Fibroblast of lung (primary cell): ENCODE results near the gene INHA. TPM values are rescaled to one million over a fixed set of nuclear protein-coding genes. Genes with fewer than 3 reads are reported as not detected.

Experiments used
- DNase-seq, 2 donors: peaks; one replicate each; pipeline versions ENCODE4 v3.0.0 to v3.0.0-alpha.2; 2010; ENCODE audit warnings: low read depth in 2 of 2
- H2AFZ ChIP-seq: 2 replicates; pipeline ENCODE4 v1.5.1; 2012; ENCODE audit warnings: low read length, control low read depth, inconsistent platforms
- H3K27ac ChIP-seq: 2 replicates; pipeline ENCODE4 v1.5.1; 2011; ENCODE audit warnings: low read length, control low read depth; ENCODE audit not compliant: insufficient read depth
- H3K27me3 ChIP-seq: 2 replicates; pipeline ENCODE4 v1.5.1; 2011; ENCODE audit warnings: mild to moderate bottlenecking, low read length; ENCODE audit not compliant: control insufficient read depth, insufficient read depth
- H3K36me3 ChIP-seq: 2 replicates; pipeline ENCODE4 v1.5.1; 2011; ENCODE audit warnings: low read length; ENCODE audit not compliant: control insufficient read depth, insufficient read depth
- H3K4me1 ChIP-seq: 2 replicates; pipeline ENCODE4 v1.5.1; 2011; ENCODE audit warnings: low read length; ENCODE audit not compliant: control insufficient read depth, insufficient read depth; ENCODE audit errors: extremely low read depth
- H3K4me2 ChIP-seq: 2 replicates; pipeline ENCODE4 v1.5.1; 2011; ENCODE audit warnings: low read length, control low read depth; ENCODE audit not compliant: insufficient read depth; ENCODE audit errors: extremely low read depth
- H3K4me3 ChIP-seq, 4 experiments: fragments of 200-600 bp in 1 of 4; sonication (generic) in 1 of 4; replicated peaks in 1 of 4; 2 replicates each; pipeline ENCODE4 v1.5.1; 2011 to 2016; ENCODE audit warnings: low read length in 4 of 4, low read depth in 3 of 4, mild to moderate bottlenecking in 3 of 4, control low read depth in 2 of 4, inconsistent platforms in 1 of 4, mixed read lengths in 1 of 4; ENCODE audit not compliant: insufficient read depth in 1 of 4; ENCODE audit errors: control extremely low read depth in 1 of 4
- H3K79me2 ChIP-seq: 2 replicates; pipeline ENCODE4 v1.5.1; 2012; ENCODE audit warnings: mild to moderate bottlenecking, low read length, inconsistent platforms; ENCODE audit not compliant: control insufficient read depth, insufficient read depth
- H3K9ac ChIP-seq: 2 replicates; pipeline ENCODE4 v1.5.1; 2011; ENCODE audit warnings: mild to moderate bottlenecking, low read length, control low read depth; ENCODE audit not compliant: insufficient read depth
- H3K9me3 ChIP-seq: 2 replicates; pipeline ENCODE4 v1.5.1; 2012; ENCODE audit warnings: low read depth, low read length; ENCODE audit not compliant: control insufficient read depth, insufficient read depth
- H4K20me1 ChIP-seq: 2 replicates; pipeline ENCODE4 v1.5.1; 2011; ENCODE audit warnings: low read length; ENCODE audit not compliant: control insufficient read depth, insufficient read depth; ENCODE audit errors: extremely low read depth
- EZH2 ChIP-seq: IDR thresholded peaks from 2 replicates; pipeline ENCODE4 v1.5.1; 2012; ENCODE audit warnings: low read length, control low read depth, mild to moderate bottlenecking; ENCODE audit errors: missing control alignments
- polyA plus RNA-seq, 2 donors: library from polyadenylated mRNA; depleted of rRNA in 1 of 2; stranded (reverse) in 1 of 2; unstranded in 1 of 2; fragments of >200 nt; gene quantifications; 2 replicates each; pipeline ENCODE4 v1.2.1, GENCODE V29; 2011 to 2012; ENCODE audit warnings: missing spikeins in 1 of 2
- total RNA-seq: library from RNA; depleted of rRNA; stranded (reverse); fragments of >200 nt; gene quantifications from 2 replicates; pipeline ENCODE4 v1.2.1, GENCODE V29; 2014
- TF ChIP-seq, protein P1 (sequence below), 2 donors: IDR thresholded peaks in 1 of 2; conservative IDR thresholded peaks in 1 of 2; 1 replicate in 1 of 2; 2 replicates in 1 of 2; pipeline ENCODE4 v1.5.1; 2011 to 2012; ENCODE audit warnings: low read length in 2 of 2, control low read depth in 1 of 2, inconsistent platforms in 1 of 2, low read depth in 1 of 2, mild to moderate bottlenecking in 1 of 2

The INHA gene
- total and polyA plus RNA-seq, 2 donors (not counting 1 experiment from before 2014, with no cell fraction given) = 0.15 to 0.50 TPM

DNA sequence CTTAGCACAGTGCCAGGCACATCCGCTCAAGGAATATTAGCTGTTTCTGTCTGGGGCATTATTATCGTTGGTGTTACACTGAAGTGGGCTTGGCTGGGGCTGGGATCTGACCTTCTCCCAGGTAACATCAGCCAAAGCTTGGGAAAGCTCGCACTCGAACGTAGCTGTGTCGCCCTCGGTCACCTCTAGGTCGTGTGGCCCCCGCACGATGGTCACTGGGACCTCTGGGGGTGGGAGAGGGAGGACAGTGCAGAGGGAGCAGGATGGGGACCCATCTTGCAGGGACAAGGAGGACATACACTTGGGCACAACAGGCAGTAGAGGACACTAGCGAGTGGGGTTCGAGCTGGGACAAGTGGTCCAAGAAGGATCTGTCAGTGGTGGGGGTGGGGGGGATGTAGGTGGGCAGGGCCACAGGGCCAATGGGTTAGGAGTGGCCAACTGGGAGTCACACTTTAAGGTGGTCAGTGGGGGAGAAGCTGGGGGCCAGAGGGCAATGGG lies 18.6 kb upstream of the INHA start:
- Histone ChIP-seq H3K4me1 (peaks cover 3% of the 10 kb centered on the region), H3K27me3 (peaks cover 6% of the 10 kb centered on the region), H2AFZ (no peak overlapping the region), H4K20me1 (no peaks in the 10 kb centered on the region), H3K27ac (no peak overlapping the region), H3K4me3 (no peak overlapping the region), H3K36me3 (no peaks in the 10 kb centered on the region), H3K9me3 (no peaks in the 10 kb centered on the region), H3K79me2 (no peaks in the 10 kb centered on the region), H3K4me2 (no peak overlapping the region), H3K9ac (no peak overlapping the region)
- no peak for TF ChIP-seq EZH2
- TF ChIP-seq, protein P1, sequence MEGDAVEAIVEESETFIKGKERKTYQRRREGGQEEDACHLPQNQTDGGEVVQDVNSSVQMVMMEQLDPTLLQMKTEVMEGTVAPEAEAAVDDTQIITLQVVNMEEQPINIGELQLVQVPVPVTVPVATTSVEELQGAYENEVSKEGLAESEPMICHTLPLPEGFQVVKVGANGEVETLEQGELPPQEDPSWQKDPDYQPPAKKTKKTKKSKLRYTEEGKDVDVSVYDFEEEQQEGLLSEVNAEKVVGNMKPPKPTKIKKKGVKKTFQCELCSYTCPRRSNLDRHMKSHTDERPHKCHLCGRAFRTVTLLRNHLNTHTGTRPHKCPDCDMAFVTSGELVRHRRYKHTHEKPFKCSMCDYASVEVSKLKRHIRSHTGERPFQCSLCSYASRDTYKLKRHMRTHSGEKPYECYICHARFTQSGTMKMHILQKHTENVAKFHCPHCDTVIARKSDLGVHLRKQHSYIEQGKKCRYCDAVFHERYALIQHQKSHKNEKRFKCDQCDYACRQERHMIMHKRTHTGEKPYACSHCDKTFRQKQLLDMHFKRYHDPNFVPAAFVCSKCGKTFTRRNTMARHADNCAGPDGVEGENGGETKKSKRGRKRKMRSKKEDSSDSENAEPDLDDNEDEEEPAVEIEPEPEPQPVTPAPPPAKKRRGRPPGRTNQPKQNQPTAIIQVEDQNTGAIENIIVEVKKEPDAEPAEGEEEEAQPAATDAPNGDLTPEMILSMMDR (conservative IDR thresholded peaks at IDR 0.05 in 1 of 2, IDR thresholded peaks at IDR 0.05 in 1 of 2; ENCODE audit: low read depth in 1 of 2, low read length in 2 of 2) = no peak
- DNase-seq = no peak

DNA sequence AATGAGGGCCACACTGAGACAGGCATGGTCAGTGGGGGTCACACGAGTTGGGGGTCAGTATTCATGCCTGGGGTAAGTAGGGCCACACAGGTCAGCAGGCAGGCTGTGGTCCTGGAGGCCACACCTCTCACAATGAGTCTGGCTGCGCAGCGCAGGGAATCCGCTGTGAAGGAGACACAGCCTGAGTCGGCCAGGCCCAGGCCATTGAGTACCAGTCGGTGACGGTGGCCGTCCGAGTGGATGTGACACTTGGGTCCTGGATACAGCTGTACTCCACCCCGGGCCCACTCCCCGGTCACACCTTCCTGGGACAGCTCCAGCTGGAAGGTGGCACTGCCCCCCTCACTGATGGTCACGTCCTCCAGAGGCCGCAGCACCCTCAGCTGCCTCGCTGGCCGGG lies 17.8 kb upstream of the INHA start:
- Histone ChIP-seq H2AFZ (no peak overlapping the region), H3K27ac (no peak overlapping the region), H3K9me3 (no peaks in the 10 kb centered on the region), H3K27me3 (peaks cover 6% of the 10 kb centered on the region), H4K20me1 (no peaks in the 10 kb centered on the region), H3K4me1 (peaks cover 3% of the 10 kb centered on the region), H3K4me3 (no peak overlapping the region), H3K79me2 (no peaks in the 10 kb centered on the region), H3K36me3 (no peaks in the 10 kb centered on the region), H3K4me2 (no peak overlapping the region), H3K9ac (no peak overlapping the region)
- no peak for TF ChIP-seq EZH2
- TF ChIP-seq, protein P1 (conservative IDR thresholded peaks at IDR 0.05 in 1 of 2, IDR thresholded peaks at IDR 0.05 in 1 of 2; ENCODE audit: low read depth in 1 of 2, low read length in 2 of 2) = no peak
- DNase-seq = no peak

DNA sequence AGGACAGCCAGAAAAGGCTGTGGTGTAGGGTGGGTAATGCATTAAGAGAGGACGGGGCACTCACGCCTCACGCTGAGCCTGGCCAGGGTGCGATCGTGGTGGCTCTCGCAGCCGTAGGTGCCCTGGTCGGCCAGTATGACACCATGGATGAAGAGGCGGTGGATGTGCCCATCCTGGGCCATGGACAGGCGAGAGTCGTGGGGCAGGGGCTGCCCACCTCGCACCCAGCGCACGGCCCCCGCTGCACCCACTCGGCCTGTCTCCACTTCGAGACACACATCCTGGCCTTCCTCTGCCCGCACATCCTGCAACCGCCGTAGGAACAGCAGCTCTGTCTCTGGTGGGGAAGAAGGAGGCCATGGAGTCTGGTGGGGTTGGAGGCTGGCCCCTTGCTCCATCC lies 16.2 kb upstream of the INHA start:
- H3K4me3 ChIP-seq = no peak overlapping the region
- H3K27me3 ChIP-seq = peaks cover 6% of the 10 kb centered on the region

More for the DNA sequence above, 16.2 kb upstream of the INHA start:
- DNase-seq = no peak
- H3K4me2 ChIP-seq = no peak overlapping the region
- H3K9me3 ChIP-seq = no peaks in the 10 kb centered on the region
- no peak overlapping the region for H2AFZ ChIP-seq
- no peaks in the 10 kb centered on the region for H4K20me1 ChIP-seq
- H3K79me2 ChIP-seq = no peaks in the 10 kb centered on the region
- H3K27ac ChIP-seq = no peak overlapping the region
- H3K36me3 ChIP-seq = no peaks in the 10 kb centered on the region
- no peak overlapping the region for H3K9ac ChIP-seq
- H3K4me1 ChIP-seq = peaks cover 3% of the 10 kb centered on the region
- TF ChIP-seq, protein P1 (conservative IDR thresholded peaks at IDR 0.05 in 1 of 2, IDR thresholded peaks at IDR 0.05 in 1 of 2; ENCODE audit: low read depth in 1 of 2, low read length in 2 of 2) = no peak
- TF ChIP-seq EZH2 = no peak
